Tongue (tissue), 2 donors: Measurements from ENCODE around the gene DNAJA3. TPM values are rescaled to one million over a fixed set of nuclear protein-coding genes. Genes with fewer than 3 reads are reported as not detected.

Experiments
- DNase-seq: peaks from one replicate; pipeline ENCODE4 v3.0.0-alpha.2; 2015
- total RNA-seq: library from RNA; depleted of rRNA; stranded (reverse); fragments of >200 nt; gene quantifications from one replicate; pipeline ENCODE4 v1.2.3, GENCODE V29; 2014

DNAJA3 gene
- total RNA-seq, 1 donor from 2014 or later = 71.3 TPM

- no peak for DNase-seq
Measured at GRCh38 chr16:4435337-4436067, 9.8 kb downstream of the DNAJA3 start.

GRCh38 chr16:4437366-4437765 is 11.7 kb downstream of the DNAJA3 start:
- DNase-seq = no peak

- DNase-seq = no peak
Measured at GRCh38 chr16:4442371-4442770, 16.7 kb downstream of the DNAJA3 start.

- DNase-seq = no peak
Measured at GRCh38 chr16:4443271-4443670, 17.6 kb downstream of the DNAJA3 start.

- no peak for DNase-seq
Measured at GRCh38 chr16:4443986-4444385, 18.3 kb downstream of the DNAJA3 start.

GRCh38 chr16:4450430-4450829 is 24.8 kb downstream of the DNAJA3 start:
- no peak for DNase-seq

GRCh38 chr16:4450931-4451519 is 25.4 kb downstream of the DNAJA3 start:
- DNase-seq = peak; percentile 93

- DNase-seq = no peak
Measured at GRCh38 chr16:4452674-4453073, 27.0 kb downstream of the DNAJA3 start.

GRCh38 chr16:4454623-4455022 is 29.0 kb downstream of the DNAJA3 start:
- peak; percentile 69 for DNase-seq

GRCh38 chr16:4455081-4455480 is 29.4 kb downstream of the DNAJA3 start:
- no peak for DNase-seq

GRCh38 chr16:4455951-4456350 is 30.3 kb downstream of the DNAJA3 start:
- no peak for DNase-seq

- no peak for DNase-seq
Measured at GRCh38 chr16:4460936-4461249, 35.2 kb downstream of the DNAJA3 start.

- peak; percentile 12 for DNase-seq
Measured at GRCh38 chr16:4461250-4462085, 35.8 kb downstream of the DNAJA3 start.

GRCh38 chr16:4463522-4464163 is 38.0 kb downstream of the DNAJA3 start:
- DNase-seq = no peak

GRCh38 chr16:4465977-4466779 is 40.5 kb downstream of the DNAJA3 start:
- DNase-seq = no peak

- no peak for DNase-seq
Measured at GRCh38 chr16:4467916-4468315, 42.2 kb downstream of the DNAJA3 start.

- DNase-seq = no peak
Measured at GRCh38 chr16:4468972-4469371, 43.3 kb downstream of the DNAJA3 start.

GRCh38 chr16:4471869-4472268 is 46.2 kb downstream of the DNAJA3 start:
- no peak for DNase-seq

GRCh38 chr16:4472880-4473279 is 47.2 kb downstream of the DNAJA3 start:
- DNase-seq = no peak

- DNase-seq = peak; percentile 96
Measured at GRCh38 chr16:4474192-4474961, 48.7 kb downstream of the DNAJA3 start, which contains the start of gene NMRAL1. Gene NMRAL1 (minus strand): TSS chr16:4474625. CDS start chr16:4474132, 493 bp downstream.
